ENCODE measurements around the gene COMMD7. TPM values are rescaled to one million over a fixed set of nuclear protein-coding genes. Genes with fewer than 3 reads are reported as not detected.
A peak's percentile ranks its signal among the peaks of the same experiment; 100 is the strongest.
"Not testable (repeated sequence)": the region's sequence is repeated elsewhere in the genome, so short reads cannot be mapped to it uniquely, and the experiment has no call there.

COMMD7 gene
- total RNA-seq, 1 experiment from 2014 or later, result 53.9 TPM

DNA sequence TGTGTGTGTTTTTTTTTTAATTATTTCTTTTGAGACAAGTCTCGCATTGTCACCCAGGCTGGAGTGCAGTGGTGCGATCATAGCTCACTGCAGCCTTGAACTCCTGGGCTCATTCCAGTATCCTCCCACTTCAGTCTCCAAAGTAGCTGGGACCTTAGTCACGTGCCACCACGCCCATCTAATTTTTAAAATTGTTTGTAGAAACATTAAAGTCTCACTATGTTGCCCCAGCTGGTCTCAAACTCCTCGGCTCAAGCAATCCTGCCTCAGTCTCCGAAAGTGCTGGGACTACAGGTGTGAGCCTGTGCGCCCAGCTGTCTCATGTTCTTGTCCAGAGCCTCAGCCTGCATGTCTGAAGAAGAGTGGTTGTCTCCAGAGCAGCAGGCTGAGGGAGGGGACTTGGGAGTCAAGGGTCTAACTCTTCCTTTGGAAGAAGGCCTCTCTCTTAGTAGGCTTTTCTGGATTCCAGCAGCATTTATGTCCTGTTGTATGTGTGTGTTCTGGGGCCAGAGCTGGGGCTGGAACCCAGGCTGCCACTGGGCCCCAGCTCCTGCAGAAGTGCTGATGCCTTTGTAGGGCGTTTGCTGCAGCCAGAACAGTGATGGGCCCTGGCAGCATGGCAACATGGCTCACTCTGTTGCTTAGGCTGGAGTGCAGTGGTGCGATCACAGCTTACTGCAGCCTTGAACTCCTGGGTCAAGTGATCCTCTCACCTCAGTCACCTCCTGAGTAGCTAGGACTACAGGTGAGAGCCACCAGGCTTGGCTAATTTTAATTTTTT, 24.3 kb upstream of the COMMD7 start:
- DNase-seq (ENCODE audit: low read depth), result no peak

DNA sequence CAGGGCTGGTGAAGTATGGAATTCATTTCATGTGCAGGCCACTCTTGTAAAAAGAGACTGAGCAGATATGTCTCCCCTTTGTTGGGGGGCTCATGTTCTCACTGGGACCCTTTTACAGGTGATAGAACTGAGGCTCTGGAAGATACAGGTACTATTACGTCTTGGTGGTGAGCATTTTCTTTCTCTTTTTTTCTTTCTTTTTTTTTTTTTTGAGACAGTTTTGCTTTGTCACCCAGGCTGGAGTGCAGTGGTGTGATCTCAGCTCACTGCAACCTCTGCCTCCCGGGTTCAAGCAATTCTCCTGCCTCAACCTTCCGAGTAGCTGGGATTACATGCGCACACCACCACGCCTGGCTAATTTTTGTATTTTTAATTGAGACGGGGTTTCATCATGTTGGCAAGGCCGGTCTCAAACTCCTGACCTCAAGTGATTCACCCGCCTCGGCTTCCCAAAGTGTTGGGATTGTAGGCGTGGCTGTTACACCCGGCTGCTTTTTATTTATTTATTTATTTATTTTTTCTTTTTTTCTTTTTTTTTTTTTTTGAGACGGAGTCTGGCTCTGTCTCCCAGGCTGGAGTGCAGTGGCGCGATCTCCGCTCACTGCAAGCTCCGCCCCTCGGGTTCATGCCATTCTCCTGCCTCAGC, 22.1 kb upstream of the COMMD7 start:
- not testable (repeated sequence) for DNase-seq (ENCODE audit: low read depth)

DNA sequence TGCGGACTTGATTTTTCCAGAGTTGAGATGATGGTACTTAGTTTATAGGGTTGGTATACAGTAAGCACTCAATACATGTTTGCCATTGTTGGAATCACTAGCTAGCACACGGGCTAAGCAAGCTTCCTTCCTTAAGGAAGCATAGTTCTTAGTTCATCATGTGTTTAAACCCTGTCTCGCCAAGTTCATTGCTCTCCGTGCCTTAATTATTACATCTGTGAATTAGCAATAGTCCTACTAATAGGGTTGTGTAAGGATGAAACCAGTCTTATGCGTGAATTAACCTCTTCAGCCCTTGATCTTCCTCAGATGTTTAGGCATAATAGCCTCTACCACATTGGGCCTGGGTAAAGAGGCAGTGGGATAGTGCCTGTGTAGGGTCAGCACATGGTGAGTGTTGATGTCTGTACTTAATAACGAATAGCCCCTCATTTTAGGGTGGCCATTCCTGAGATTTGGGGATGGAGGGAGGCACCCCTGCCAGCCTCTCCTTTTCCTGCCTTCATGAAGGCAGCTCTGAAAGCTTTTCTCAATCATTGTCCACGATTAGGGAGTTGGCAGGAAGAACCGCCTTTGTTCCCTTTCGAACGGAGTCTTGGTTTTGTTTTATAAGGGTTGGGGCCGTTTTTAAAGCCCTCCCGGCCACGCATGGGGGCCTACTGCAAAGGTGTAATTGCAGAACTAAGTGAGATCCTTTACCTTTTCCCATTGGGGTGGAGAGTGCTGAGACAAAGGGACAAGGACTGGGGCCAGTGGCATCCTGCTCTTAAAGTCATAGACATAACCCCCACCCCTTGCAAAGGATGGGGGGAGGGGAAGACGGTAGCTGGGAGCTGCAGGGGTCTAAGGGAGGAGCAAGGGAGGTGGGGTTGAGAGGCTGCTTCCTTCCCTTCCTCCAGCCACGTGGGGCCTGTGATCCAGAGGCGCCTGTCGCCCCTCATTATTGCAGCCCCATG, 21.0 kb upstream of the COMMD7 start:
- no peak for DNase-seq (ENCODE audit: low read depth)

DNA sequence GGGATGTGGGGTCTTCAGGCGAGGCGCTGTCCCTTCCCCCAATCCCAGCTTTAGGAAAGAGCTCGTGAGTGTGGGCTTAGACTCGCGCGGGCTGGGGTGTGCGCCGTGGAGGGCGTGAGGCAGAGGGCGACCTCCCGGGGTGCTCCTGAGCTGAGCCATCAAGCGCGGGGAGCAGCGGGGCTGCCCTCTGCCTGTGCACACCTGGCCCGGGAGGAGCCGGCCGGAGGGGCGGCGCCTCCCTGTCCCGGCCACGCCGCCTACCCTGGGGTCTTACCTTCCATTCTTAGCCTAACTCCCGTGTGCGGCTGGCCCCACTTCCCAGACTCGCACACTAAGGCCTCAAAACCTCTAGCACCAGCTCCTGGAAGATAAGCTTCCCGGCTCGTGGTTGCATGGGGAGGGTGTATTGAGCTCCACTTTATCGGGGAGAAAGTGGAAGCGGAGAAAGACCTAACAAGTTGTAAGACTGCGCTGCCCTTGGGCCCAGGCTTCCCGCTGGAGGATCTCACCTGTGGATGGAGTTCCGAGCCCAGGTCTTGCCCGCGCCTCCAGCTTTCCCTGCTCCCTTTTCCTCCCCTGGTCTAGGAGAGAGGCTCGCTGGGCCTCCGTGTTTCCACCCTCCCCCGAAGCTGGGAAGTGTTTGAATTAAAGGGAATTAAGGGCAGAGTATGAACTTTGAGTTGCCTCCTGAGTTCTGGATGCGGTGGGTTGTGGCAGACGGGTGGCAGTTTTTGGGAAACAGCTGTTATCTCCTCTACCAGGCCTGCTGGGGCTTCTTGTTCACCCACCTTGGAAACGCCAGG, 20.1 kb upstream of the COMMD7 start:
- no peak for DNase-seq (ENCODE audit: low read depth)

DNA sequence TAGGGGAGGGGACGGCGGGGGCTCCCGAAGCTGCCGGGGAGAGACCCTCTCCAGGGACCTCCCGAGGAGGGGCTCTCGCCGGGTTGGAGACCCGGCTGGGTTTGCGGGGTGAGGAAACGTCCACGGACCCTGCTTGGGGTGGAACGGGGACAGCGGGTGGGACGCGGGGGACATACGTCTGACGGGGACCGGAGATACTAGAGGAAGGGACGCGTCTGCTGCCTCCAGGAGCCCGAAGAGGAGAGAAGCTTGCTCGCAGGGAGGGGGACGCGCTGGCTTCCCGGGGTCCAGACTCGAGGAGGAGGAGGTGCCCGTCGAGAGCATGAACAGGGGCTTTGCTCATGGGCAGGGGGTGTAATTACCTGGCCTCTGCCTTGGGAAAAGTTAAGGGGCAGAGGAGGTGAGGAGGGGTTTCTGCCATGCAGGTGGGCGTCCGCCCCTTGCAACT, 19.5 kb upstream of the COMMD7 start:
- DNase-seq (ENCODE audit: low read depth), result no peak

DNA sequence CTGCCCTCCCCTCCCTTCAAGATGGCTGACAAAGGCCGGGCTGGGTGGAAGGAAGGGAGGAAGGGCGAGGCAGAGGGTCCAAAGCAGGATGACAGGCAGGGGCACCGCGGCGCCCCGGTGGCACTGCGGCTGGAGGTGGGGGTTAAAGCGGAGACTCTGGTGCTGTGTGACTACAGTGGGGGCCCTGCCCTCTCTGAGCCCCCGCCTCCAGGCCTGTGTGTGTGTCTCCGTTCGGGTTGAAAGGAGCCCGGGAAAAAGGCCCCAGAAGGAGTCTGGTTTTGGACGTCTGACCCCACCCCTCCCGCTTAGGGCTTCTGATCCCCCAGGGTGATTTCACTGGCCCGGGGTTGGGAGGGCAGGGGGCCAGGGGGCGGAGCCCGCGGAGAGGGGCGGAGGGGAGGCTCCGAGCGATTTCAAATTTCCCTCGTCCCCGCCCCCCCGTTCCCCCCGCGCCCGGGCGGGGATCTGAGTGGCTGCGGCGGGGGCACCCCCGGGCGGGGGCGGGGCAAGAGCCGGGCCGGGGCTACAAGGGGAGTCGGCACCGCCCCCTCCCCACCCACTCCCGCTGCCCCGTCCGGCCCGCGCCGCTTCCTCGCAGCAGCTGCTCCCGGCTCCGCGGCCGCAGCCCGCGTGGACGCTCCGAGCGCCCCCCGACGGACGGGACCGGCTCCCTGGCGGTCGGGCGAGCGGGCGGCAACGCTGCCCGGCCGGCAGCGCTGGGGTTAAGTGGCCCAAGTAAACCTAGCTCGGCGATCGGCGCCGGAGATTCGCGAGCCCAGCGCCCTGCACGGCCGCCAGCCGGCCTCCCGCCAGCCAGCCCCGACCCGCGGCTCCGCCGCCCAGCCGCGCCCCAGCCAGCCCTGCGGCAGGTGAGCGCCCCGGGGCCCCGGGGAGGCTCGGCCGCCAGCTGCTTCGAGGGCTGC, 18.8 kb upstream of the COMMD7 start, which contains the start of gene DNMT3B:
Gene DNMT3B, plus strand, starts transcription at position 555 of the 923 bp plus-strand sequence. CDS start 17,939 bp downstream, outside the sequence.
- peak; percentile 64 for DNase-seq (ENCODE audit: low read depth)

DNA sequence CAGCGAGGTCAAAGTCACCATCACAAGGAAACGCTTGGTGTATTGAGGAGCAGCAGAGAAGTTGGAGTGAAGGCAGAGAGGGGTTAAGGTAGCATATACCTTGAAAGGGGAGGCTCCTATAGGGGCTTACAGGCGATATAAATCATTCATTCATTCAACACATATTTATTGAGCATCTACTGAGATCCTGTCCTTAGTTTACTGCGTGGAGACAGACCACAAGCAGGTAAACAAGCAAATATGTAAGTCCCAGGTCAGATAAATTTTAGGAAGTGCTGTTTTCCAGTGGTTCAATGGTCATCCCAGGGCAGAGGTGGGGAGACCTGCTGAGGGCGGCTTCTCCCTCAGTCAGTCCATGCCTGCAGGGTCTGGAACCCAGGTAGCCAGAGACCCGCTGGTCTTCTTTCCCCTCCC, 18.2 kb upstream of the COMMD7 start:
- no peak for DNase-seq (ENCODE audit: low read depth)

DNA sequence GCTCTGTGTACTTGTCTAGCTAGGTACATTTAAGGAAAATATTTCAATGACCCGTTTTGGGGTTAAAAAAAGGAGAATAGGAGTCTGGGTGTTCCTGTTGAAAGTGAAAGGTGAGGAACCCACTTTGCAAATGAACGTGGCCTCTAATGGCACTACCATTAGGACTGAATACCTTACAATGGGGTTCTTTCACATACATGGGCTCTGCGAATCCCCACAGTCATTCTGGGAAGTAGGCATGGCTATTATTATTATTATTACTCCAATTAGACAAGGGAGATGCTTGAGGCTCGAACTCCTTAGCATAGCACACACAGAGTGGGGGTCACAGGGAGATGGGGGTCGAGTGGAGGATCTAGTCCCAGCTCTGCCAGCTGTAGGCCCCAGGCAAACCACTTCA, 12.9 kb upstream of the COMMD7 start:
- DNase-seq (ENCODE audit: low read depth), result no peak

DNA sequence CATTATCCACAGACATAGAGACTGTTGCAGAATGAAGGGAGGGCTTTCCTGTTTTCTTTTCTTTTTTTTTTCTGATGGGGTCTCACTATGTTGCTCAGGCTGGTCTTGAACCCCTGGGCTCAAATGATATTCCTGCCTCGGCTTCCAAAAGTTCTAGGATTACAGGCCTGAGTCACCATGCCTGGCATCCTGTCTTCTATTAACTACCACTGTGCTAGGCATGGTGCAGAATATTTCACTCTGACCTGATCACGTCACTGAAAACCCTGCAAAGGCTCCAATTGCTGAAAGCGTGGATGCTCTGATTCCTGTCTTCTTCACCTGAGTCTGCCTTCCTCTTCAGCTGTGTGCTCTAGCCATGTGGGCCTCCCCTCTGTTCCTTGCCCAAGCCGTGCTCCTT, 10.5 kb upstream of the COMMD7 start:
- peak; percentile 72 for DNase-seq (ENCODE audit: low read depth)

DNA sequence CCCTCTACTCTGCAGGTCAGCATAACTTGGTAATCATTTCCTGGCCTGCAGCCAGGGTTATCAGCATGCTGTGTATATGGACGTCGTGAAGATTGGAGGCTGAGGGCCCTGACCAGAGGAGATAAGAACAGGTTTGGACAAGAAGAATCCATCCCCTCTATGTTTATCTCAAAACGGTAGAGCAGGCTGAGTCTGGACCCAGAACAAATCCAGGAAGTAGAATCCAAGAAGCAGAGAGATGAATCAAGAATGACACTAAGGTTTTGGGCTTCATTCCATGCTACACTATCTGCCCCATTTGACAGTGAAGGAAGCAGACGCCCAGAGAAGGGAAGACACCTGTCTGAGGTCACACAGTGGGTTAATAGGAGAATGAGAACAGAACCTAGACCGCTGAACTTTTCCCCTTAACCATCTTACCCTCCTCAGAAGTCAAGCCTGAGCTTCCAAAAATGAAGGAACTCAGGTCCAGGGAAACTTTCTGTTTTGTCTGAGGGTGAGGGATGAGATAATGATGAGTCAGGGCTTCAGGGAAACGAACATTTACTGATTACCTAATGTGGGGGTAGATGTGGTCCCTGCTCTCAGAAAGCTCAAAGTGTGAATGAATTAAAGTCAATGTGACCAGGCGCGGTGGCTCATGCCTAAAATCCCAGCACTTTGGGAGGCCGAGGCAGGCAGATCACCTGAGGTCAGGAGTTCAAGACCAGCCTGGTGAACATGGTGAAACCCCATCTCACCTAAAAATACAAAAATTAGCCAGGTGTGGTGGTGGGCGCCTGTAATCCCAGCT, 9.4 kb upstream of the COMMD7 start:
- peak; percentile 87 for DNase-seq (ENCODE audit: low read depth)

DNA sequence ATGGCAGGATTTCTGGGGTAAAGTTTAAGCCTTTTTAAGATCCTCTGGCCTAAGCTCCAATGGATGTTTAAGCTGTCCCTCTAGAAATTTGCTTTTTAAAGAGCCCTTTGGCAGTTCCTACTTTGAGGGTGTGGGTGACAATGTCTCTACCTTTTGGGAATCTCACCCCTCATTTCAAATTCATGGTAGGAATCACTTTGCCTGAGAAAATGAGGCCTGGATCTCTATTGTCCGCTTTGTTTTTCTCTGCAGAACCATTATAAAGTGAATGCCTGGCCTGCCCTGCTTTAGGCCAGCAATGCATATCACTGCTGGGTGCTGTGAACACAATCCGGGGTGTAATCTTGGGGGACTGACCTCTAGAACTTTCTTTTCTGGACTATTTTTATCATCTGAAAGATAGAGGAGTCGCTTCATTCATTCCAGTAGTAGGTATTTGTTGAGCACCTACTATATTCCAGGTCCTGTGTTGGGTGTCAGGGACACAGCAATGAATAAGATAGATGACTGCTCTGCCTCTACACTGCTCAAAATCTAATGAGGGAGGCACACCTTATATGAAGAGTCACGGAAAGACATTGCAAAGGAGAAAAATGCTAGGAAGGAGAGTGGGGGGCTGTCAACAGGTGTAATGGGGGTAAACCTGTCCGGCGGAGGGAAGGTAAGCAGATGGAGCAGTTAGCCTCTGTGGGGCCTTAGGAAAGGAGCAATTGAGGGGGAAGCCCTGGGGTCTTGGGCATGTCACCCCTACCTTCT, 8.6 kb upstream of the COMMD7 start:
- DNase-seq (ENCODE audit: low read depth), result no peak

DNA sequence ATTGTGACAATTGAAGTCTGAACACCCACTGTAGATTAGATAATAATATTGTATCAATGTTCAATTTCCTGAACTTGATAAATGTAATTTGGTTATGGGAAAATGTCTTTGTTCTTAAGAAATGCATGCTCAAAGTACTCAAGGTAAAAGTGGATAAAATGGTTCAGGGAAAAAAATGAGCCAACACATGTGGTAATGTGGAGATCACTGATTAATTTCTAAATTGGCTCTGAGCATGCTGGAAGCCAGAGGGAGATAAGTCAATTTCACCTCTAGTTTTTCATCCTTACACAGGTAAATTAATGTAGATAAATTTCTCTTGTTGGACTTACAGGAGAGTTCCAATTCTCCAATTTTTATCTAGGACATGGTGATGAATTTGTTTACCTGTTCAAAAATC, 8.0 kb upstream of the COMMD7 start:
- no peak for DNase-seq (ENCODE audit: low read depth)

DNA sequence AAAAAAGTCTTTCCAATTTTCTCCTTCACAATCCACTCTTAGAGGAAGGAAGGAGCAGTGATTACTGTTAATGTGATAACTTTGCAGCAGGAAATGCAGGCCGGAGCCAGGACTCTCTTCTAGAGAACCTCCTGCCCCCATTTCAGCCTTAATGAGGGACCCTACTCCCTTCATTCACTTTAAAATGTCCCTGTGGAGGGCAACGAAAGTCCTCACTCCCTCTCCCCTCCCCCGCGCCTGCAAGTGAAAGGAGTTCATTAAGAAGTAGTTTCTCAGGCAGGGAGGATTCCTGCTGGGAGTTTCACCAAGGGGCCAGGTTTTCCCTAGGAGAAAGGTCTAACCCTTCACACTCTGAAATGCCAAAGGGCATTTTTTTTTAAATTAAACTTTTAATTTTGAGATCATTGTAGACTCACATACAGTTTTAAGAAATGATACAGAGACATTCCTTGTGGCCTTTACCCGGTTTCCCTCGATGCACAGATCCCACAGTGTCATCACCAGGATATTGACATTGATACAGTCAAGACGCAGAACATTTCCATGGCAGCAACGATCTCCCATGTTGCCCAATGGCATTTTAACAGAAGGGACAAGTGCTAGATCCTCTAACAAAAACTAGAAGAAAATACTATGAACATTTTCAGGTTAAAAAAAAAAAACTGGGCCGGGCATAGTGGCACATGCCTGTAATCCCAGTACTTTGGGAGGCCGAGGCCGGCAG, 6.8 kb upstream of the COMMD7 start:
- no peak for DNase-seq (ENCODE audit: low read depth)

DNA sequence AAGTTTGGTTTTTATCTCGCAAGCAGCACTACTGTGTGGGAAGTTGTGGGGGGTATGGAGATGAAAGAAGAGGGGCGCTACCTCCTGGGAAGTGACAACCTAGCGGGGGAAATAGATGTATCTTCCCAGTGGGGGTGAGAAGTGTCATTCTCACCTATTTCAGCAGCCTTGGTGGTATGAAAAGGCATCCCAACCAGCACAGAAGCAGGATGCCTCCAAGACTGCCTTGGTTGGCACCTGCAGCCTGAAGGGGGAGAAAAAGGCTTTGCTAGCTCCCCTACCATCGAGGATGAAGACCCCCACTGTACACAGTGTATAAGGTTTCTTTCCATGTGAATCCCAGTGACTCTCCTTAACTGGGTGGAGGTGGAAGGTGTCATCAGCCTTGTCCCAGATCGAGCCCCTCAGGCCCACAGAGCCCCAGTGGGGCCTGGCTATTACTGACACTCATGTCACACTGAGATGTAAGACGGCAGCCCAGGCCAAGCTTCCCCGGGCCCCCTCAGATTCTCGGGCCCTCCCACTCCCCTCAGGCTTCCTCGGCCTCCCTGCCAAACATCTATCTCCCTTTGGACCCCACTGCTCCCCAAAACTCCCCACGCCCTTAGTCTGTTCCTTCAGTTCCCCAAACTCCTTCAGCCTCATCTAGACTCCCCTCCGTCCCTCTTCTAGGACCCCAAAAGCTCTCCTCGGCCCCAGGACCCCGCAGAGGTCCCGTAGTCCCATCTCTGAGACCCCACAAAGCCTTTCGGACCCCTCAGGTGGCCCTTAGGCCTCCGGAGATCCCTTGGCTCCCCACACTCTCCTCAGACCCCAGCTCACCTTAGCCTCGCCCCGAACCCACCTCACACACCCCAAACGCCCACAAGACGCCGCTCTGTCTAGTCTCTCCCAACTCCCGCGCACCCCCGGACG, 688 bp downstream of the COMMD7 start:
- DNase-seq (ENCODE audit: low read depth), result peak; percentile 11

DNA sequence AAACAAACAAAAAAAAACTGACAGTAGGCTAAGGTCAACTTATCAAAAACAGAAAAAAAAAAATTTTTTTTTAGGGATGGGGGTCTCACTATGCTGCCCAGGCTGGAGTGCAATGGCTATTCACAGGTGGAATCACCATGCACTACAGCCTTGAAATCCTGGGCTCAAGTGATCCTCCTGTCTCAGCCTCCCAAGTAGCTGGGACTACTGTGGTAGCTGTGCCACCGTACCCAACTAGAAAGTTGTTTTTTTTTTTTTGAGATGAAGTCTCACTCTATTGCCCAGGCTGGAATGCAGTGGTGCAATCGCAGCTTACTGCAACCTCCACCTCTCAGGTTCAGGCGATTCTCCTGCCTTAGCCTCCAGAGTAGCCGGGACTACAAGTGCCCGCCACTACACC, 2.1 kb downstream of the COMMD7 start:
- DNase-seq (ENCODE audit: low read depth), result no peak
